GM19397 (cell line): Measurements from ENCODE around the gene FIGNL2.
"Not testable (repeated sequence)": the region's sequence is repeated elsewhere in the genome, so short reads cannot be mapped to it uniquely, and the experiment has no call there.

Experiments
- ATAC-seq: cut with Tn5 transposase; IDR thresholded peaks from one replicate; pipeline ENCODE4 v1.9.1; 2021; ENCODE audit warnings: mild to moderate bottlenecking, moderate library complexity; ENCODE audit not compliant: unreplicated experiment

The FIGNL2 gene

GRCh38 chr12:51848326-51848727 lies at the start of gene FIGNL2:
Gene FIGNL2 (minus strand): TSS chr12:51848718. CDS start chr12:51822413, 26,305 bp downstream.
- ATAC-seq, result no peak

- no peak for ATAC-seq
Measured at GRCh38 chr12:51897181-51897580, 48.7 kb upstream of the FIGNL2 start.

- no peak for ATAC-seq
Measured at GRCh38 chr12:51896236-51896635, 47.7 kb upstream of the FIGNL2 start.

GRCh38 chr12:51895378-51896135 lies 47.0 kb upstream of the FIGNL2 start:
- ATAC-seq, result no peak

- no peak for ATAC-seq
Measured at GRCh38 chr12:51893786-51894185, 45.3 kb upstream of the FIGNL2 start.

GRCh38 chr12:51891843-51892242 lies 43.3 kb upstream of the FIGNL2 start:
- no peak for ATAC-seq

- ATAC-seq, result no peak
Measured at GRCh38 chr12:51890511-51891171, 42.1 kb upstream of the FIGNL2 start.

GRCh38 chr12:51890133-51890464 lies 41.6 kb upstream of the FIGNL2 start:
- ATAC-seq, result no peak

- no peak for ATAC-seq
Measured at GRCh38 chr12:51889216-51890132, 41.0 kb upstream of the FIGNL2 start.

GRCh38 chr12:51888316-51889215 lies 40.0 kb upstream of the FIGNL2 start:
- ATAC-seq, result no peak

- no peak for ATAC-seq
Measured at GRCh38 chr12:51887476-51888315, 39.2 kb upstream of the FIGNL2 start, which contains the start of gene ANKRD33. Gene ANKRD33 (plus strand): TSS chr12:51888103. CDS start chr12:51888187, 84 bp downstream.

GRCh38 chr12:51886021-51886710 lies 37.6 kb upstream of the FIGNL2 start:
- ATAC-seq, result no peak

- not testable (repeated sequence) for ATAC-seq
Measured at GRCh38 chr12:51885294-51886020, 36.9 kb upstream of the FIGNL2 start.

- no peak for ATAC-seq
Measured at GRCh38 chr12:51884676-51885229, 36.2 kb upstream of the FIGNL2 start.

- ATAC-seq, result no peak
Measured at GRCh38 chr12:51883998-51884675, 35.6 kb upstream of the FIGNL2 start.

- no peak for ATAC-seq
Measured at GRCh38 chr12:51883295-51883694, 34.8 kb upstream of the FIGNL2 start.

GRCh38 chr12:51879102-51879501 lies 30.6 kb upstream of the FIGNL2 start:
- ATAC-seq, result no peak
